Kidney (tissue), 14 donors: ENCODE results near the gene OR10H4. TPM values are rescaled to one million over a fixed set of nuclear protein-coding genes. Genes with fewer than 3 reads are reported as not detected.

Experiments used
- DNase-seq, 5 donors: peaks; one replicate each; pipeline ENCODE4 v3.0.0-alpha.2; 2013 to 2020
- FAIRE-seq: peaks from 2 replicates; lab custom pipeline; 2012; peaks lifted over from hg19 to GRCh38; lab: Jason Lieb, UNC
- H3K27ac ChIP-seq, 2 donors: one replicate each; pipeline ENCODE4 v1.7.0; 2013; ENCODE audit warnings: low read depth in 2 of 2, low read length in 2 of 2, inconsistent platforms in 1 of 2
- H3K27me3 ChIP-seq: one replicate; pipeline ENCODE4 v1.7.1; 2013; ENCODE audit warnings: low read length, inconsistent platforms; ENCODE audit not compliant: control insufficient read depth, insufficient read depth
- H3K36me3 ChIP-seq, 3 donors: one replicate each; pipeline versions ENCODE4 v1.7.0 to v1.7.1; 2013; ENCODE audit warnings: low read length in 3 of 3, control low read depth in 1 of 3, inconsistent platforms in 1 of 3; ENCODE audit not compliant: insufficient read depth in 3 of 3, control insufficient read depth in 2 of 3
- H3K4me1 ChIP-seq, 3 donors: one replicate each; pipeline versions ENCODE4 v1.7.0 to v1.7.1; 2013; ENCODE audit warnings: low read length in 3 of 3, inconsistent platforms in 1 of 3, low read depth in 1 of 3; ENCODE audit not compliant: control insufficient read depth in 2 of 3, insufficient read depth in 2 of 3
- H3K4me3 ChIP-seq, 3 donors: one replicate each; pipeline versions ENCODE4 v1.7.0 to v1.8.1; 2013; ENCODE audit warnings: low read length in 3 of 3, control low read depth in 1 of 3, inconsistent platforms in 1 of 3
- H3K9ac ChIP-seq, 3 donors: one replicate each; pipeline versions ENCODE4 v1.7.0 to v1.7.1; 2013; ENCODE audit warnings: low read length in 3 of 3, control low read depth in 1 of 3, inconsistent platforms in 1 of 3
- H3K9me3 ChIP-seq, 3 donors: one replicate each; pipeline versions ENCODE4 v1.7.0 to v1.7.1; 2013; ENCODE audit warnings: low read length in 3 of 3, control low read depth in 1 of 3, inconsistent platforms in 1 of 3; ENCODE audit not compliant: control insufficient read depth in 2 of 3, insufficient read depth in 1 of 3
- intact Hi-C: fragments of 100-400 bp; cut with DNase I; formaldehyde crosslinking; loops from one replicate; pipeline ENCODE4 v1.11.1; 2022
- polyA plus RNA-seq: library from polyadenylated mRNA; stranded (reverse); fragments of 350-450 nt; fragmentation: Illumina TruSeq; extraction: RNeasy Lipid Tissue Mini Kit (QIAGEN cat#74804); gene quantifications from one replicate; pipeline ENCODE4 v1.2.3, GENCODE V29; 2014; ENCODE audit warnings: low read depth, low replicate concordance; ENCODE audit not compliant: insufficient read depth
- total RNA-seq: library from RNA; stranded (reverse); fragmentation: NEBNext Ultra II Directional; extraction: Animal tissue kit (Norgen Biotek cat#: 25700); gene quantifications from one replicate; pipeline ENCODE4 v1.2.1, GENCODE V29; 2021
- TF ChIP-seq, protein P1 (sequence below): IDR thresholded peaks from 3 replicates; pipeline ENCODE4 v1.5.1; 2012; ENCODE audit warnings: mild to moderate bottlenecking, moderate library complexity, borderline replicate concordance; ENCODE audit not compliant: insufficient read depth; ENCODE audit errors: extremely low read depth
- donor health status: control.
- donor health status: control.
- donor health status: control.
- donor health status: control.
- donor health status: control.
- donor health status: DM: yes; HTN: yes; CAD: no.
- donor health status: Normal renal cell carcinoma (clear cell type).

Gene OR10H4
- total and polyA plus RNA-seq, 2 donors from 2014 or later = not detected

DNA sequence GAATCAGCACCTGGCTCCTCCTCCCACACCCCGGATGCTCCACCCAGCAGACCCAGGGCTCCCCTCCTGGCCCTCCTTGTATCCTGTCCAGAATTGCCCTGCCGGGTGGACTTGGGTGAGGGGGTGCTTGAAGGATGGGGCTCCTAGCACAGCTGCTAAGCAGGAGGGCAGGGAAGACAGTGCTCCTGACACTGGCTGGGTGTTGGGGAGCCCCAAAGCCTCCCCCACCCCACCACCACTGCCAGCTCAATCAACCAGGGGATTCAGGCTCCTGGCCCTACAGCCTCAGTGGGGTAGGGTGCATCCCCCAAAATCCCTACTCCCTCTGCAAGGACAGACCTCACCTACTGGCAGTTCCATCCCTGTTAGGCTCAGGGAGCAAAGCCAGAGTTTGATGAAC lies 11.9 kb upstream of the OR10H4 start:
- H3K27me3 ChIP-seq = peaks cover 4% of the 10 kb centered on the region
- no peak for DNase-seq
- FAIRE-seq = no peak
- no peaks in the 10 kb centered on the region for H3K36me3 ChIP-seq
- H3K9ac ChIP-seq = no peak overlapping the region
- intact Hi-C loops = no loop called here
- no peak overlapping the region for H3K27ac ChIP-seq
- no peak overlapping the region for H3K4me3 ChIP-seq
- TF ChIP-seq, protein P1, sequence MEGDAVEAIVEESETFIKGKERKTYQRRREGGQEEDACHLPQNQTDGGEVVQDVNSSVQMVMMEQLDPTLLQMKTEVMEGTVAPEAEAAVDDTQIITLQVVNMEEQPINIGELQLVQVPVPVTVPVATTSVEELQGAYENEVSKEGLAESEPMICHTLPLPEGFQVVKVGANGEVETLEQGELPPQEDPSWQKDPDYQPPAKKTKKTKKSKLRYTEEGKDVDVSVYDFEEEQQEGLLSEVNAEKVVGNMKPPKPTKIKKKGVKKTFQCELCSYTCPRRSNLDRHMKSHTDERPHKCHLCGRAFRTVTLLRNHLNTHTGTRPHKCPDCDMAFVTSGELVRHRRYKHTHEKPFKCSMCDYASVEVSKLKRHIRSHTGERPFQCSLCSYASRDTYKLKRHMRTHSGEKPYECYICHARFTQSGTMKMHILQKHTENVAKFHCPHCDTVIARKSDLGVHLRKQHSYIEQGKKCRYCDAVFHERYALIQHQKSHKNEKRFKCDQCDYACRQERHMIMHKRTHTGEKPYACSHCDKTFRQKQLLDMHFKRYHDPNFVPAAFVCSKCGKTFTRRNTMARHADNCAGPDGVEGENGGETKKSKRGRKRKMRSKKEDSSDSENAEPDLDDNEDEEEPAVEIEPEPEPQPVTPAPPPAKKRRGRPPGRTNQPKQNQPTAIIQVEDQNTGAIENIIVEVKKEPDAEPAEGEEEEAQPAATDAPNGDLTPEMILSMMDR = no peak
- H3K9me3 ChIP-seq = peaks cover 0 to 2% (median 0%) of the 10 kb centered on the region in 3 donors
- H3K4me1 ChIP-seq = peaks cover 0 to 2% (median 0%) of the 10 kb centered on the region in 3 donors

- no peaks in the 10 kb centered on the region for H3K36me3 ChIP-seq
- H3K4me3 ChIP-seq = no peak overlapping the region
- TF ChIP-seq, protein P1 = no peak
- peaks cover 0 to 2% (median 0%) of the 10 kb centered on the region in 3 donors for H3K9me3 ChIP-seq
- intact Hi-C loops = no loop called here
- no peak overlapping the region for H3K9ac ChIP-seq
- DNase-seq = no peak
- peaks cover 0 to 2% (median 0%) of the 10 kb centered on the region in 3 donors for H3K4me1 ChIP-seq
- no peak overlapping the region for H3K27ac ChIP-seq
- FAIRE-seq = no peak
- H3K27me3 ChIP-seq = peaks cover 4% of the 10 kb centered on the region
Observed at GRCh38 chr19:15937771-15938170, 11.0 kb upstream of the OR10H4 start.

DNA sequence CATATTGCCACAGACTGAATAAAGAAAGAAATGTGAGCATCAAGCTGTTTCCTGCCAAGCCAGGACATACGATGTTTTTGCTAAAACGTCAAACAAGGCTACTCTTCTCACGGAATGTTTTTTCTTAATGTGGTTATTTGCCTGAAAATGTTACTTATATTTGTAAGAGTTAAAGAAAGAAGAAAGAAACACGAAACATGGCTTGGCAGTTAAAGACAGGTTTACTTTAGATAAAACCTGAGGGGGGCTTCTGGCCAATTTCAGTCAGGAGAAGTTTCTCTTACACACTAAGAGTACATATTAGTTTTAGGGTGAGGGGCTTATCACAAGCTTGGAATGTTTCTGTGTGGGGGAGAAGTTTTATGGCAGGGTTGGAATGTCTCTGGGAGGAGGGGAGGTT lies 4.4 kb upstream of the OR10H4 start:
- DNase-seq (no peak), FAIRE-seq (no peak)
- no peaks in the 10 kb centered on the region for H3K27me3 ChIP-seq
- TF ChIP-seq, protein P1 = no peak
- H3K9ac ChIP-seq = no peak overlapping the region
- peaks cover 0 to 11% (median 0%) of the 10 kb centered on the region in 3 donors for H3K9me3 ChIP-seq
- intact Hi-C loops = no loop called here
- no peaks in the 10 kb centered on the region for H3K4me1 ChIP-seq
- H3K27ac ChIP-seq = no peak overlapping the region
- no peaks in the 10 kb centered on the region for H3K36me3 ChIP-seq
- H3K4me3 ChIP-seq = no peak overlapping the region

- H3K4me3 ChIP-seq = no peak overlapping the region
- DNase-seq = no peak
- no peak overlapping the region for H3K27ac ChIP-seq
- intact Hi-C loops = no loop called here
- no peak overlapping the region for H3K9ac ChIP-seq
- no peaks in the 10 kb centered on the region for H3K36me3 ChIP-seq
- H3K9me3 ChIP-seq = peaks cover 0 to 13% (median 0%) of the 10 kb centered on the region in 3 donors
- no peaks in the 10 kb centered on the region for H3K4me1 ChIP-seq
- H3K27me3 ChIP-seq = no peaks in the 10 kb centered on the region
- TF ChIP-seq, protein P1 = no peak
- FAIRE-seq = no peak
Observed at GRCh38 chr19:15945301-15945700, 3.5 kb upstream of the OR10H4 start.
